AG09319 (cell line): Measurements from ENCODE around the gene RAD50.

ENCODE experiments used
- DNase-seq: peaks from one replicate; pipeline ENCODE4 v3.0.0-alpha.2; 2010; ENCODE audit warnings: low read depth; ENCODE audit errors: extremely low read depth
- TF ChIP-seq, protein P1 (sequence below): IDR thresholded peaks from 2 replicates; pipeline ENCODE4 v1.5.1; 2011; ENCODE audit warnings: low read depth, mild to moderate bottlenecking, inconsistent platforms, low read length, moderate library complexity

The RAD50 gene

DNA sequence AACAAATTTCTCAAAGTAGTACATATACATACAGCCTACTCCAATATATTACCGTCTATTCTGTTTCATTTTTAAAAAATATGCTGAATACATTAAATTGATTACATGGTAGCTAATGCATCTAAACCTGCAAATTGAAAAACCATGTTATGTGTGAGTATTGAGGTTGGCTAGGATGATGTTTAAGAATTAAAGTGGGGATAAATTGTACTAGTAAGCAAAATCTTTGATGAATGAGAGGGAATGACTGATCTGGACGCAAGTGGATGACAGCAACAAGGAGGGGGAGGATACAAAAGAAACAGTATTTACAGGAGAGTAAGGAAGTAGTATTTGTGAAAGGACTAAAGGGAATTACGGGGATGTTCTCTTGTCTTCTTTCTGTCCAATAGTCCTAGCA is 37.4 kb downstream of the RAD50 start:
- TF ChIP-seq, protein P1, sequence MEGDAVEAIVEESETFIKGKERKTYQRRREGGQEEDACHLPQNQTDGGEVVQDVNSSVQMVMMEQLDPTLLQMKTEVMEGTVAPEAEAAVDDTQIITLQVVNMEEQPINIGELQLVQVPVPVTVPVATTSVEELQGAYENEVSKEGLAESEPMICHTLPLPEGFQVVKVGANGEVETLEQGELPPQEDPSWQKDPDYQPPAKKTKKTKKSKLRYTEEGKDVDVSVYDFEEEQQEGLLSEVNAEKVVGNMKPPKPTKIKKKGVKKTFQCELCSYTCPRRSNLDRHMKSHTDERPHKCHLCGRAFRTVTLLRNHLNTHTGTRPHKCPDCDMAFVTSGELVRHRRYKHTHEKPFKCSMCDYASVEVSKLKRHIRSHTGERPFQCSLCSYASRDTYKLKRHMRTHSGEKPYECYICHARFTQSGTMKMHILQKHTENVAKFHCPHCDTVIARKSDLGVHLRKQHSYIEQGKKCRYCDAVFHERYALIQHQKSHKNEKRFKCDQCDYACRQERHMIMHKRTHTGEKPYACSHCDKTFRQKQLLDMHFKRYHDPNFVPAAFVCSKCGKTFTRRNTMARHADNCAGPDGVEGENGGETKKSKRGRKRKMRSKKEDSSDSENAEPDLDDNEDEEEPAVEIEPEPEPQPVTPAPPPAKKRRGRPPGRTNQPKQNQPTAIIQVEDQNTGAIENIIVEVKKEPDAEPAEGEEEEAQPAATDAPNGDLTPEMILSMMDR: no peak
- DNase-seq: no peak

DNA sequence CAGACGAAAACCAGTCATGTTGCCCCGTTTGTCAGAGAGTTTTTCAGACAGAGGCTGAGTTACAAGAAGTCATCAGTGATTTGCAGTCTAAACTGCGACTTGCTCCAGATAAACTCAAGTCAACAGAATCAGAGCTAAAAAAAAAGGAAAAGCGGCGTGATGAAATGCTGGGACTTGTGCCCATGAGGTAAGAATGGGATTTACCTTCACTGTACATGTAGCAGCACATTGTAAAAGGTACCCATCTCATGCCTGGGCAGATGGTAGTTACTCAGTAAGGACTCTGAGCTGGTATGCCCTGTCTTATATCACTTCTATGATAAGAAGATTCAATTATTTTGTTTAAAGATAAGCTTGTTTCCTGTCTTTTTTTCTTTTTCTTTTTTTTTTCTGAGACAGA is 38.8 kb downstream of the RAD50 start:
- DNase-seq: no peak
- TF ChIP-seq, protein P1: no peak

DNA sequence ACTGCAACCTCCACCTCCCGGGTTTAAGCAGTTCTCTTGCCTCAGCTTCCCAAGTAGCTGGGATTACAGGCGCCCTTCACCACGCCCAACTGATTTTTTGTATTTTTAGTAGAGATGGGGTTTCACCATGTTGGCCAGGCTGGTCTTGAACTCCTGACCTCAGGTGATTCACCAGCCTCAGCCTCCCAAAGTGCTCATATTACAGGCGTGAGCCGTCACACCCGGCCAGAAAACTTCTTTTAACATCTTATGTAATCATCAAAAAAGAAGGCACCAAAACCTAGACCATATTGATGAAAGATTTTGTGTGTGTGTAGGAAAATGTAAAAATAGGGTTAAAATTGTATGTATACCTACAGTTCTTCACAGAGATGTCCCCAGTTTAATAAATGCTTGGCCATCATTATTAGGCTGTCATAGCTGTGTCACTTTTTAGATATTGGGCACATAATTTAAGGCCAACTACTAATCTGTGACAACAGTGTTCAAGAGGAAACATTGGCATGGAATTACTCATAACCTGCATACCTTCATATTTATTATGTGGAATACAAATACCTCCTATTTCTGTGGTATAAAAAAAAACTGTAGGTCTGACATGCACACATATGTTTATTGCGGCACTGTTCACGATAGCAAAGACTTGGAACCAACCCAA is 44.4 kb downstream of the RAD50 start:
- TF ChIP-seq, protein P1: no peak
- no peak for DNase-seq

DNA sequence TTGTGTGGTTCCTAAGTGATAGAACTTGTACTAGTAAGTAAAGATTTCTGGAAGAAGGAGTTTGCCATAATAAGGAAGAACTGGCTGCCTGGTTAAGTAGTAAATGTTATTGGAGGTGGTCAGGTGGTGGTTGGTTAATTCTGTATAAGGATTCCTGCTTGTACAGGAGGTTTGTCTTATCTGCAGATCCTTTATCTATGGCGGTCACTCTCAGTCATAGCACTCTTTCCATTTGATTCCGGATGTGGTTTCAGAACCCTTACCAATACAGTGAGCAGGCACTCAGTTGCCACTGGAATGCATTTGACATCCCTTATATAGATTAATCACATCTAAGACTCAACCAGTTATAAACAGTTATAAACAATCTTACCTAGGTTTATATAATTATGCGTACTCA is 50.3 kb downstream of the RAD50 start:
- DNase-seq: no peak
- TF ChIP-seq, protein P1: no peak

DNA sequence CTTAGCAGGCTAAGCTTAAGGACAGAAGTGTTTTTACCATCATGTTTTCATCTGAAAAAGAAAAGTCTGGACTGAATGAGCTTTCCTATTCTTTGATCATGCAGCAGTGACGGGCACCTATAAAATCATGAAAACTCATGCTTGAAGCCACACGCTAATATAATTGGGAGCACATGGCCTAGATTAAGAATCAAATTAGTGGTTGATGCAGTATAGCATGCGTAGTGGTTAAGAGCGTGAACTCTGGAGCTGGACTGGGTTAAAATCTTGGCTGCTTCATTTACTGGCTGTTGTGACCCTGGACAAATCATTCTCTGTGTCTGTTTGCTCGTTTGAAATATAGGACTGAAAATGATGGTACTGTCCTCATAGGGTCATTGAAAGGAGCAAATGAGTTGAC is 51.3 kb downstream of the RAD50 start:
- TF ChIP-seq, protein P1: no peak
- DNase-seq: no peak

DNA sequence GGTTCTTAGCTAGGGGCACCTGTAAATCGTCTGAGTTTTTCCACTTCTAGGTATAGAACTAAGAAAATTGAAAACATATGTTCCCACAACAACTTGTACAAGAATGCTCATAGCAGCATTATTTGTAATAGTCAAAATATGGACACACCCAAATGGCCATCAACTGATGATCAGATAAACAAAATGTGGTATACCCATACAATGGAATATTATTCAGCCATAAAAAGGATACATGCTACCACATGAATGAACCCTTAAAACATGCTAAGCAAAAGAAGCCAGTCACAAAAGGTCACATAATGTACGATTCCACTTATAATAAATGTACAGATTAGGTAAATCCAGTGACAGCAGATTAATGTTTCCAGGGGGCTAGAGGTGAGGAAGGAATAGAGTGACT is 55.2 kb downstream of the RAD50 start:
- TF ChIP-seq, protein P1: no peak
- no peak for DNase-seq

DNA sequence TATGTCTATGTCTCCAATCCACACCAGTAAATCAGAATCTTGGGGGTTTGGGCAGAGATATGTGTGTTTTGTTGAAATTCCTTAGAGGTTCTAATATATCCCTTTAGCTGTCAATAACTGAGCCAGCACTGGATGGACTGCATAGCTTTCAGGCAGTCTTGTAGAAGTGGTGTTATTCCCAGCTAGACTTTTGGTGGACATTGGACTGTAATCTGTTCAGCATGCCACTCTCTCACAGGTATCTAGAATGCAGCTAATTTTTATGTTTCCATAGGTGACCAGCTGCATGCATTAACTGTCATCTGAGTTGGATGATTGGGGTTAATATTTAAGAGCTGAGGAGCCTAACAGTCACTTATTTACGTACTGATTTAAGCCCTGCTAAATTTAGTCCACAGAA is 56.1 kb downstream of the RAD50 start:
- TF ChIP-seq, protein P1: no peak
- no peak for DNase-seq
